ENCODE results near the gene GALNT2.

DNA sequence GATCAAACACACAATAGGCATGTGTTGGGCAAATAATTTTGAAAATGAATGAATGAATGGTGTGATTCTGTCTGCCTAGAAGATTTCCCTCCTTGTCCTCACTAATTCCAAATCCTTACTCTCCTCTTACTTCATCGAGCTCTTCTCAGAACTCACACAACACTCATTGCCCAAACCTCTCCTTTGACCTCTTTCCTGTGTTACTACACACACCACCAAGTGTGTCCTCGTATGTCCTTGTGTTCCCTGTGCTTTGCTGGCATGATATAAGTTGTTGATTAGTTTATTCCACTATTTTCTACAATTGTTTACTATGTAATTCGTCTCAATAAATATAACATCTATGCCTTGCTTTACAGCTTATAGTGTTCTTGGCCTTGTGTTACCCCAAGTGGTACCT is 41.4 kb upstream of the GALNT2 start:
- no peak for TF ChIP-seq EZH2 (optimal IDR thresholded peaks at IDR 0.05; ENCODE audit: low read depth, low read length)
- TF ChIP-seq, protein P1, sequence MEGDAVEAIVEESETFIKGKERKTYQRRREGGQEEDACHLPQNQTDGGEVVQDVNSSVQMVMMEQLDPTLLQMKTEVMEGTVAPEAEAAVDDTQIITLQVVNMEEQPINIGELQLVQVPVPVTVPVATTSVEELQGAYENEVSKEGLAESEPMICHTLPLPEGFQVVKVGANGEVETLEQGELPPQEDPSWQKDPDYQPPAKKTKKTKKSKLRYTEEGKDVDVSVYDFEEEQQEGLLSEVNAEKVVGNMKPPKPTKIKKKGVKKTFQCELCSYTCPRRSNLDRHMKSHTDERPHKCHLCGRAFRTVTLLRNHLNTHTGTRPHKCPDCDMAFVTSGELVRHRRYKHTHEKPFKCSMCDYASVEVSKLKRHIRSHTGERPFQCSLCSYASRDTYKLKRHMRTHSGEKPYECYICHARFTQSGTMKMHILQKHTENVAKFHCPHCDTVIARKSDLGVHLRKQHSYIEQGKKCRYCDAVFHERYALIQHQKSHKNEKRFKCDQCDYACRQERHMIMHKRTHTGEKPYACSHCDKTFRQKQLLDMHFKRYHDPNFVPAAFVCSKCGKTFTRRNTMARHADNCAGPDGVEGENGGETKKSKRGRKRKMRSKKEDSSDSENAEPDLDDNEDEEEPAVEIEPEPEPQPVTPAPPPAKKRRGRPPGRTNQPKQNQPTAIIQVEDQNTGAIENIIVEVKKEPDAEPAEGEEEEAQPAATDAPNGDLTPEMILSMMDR (IDR thresholded peaks at IDR 0.05; ENCODE audit: low read length), result no peak

Data from MM.1S (cell line).